DND-41 (cell line): Measurements from ENCODE around the gene CCDC24.

ENCODE experiments used
- EZH2 ChIP-seq: IDR thresholded peaks from 3 replicates; pipeline ENCODE4 v1.6.1; 2012; ENCODE audit warnings: borderline replicate concordance, low read depth, mild to moderate bottlenecking, moderate library complexity, low read length, inconsistent platforms; ENCODE audit not compliant: severe bottlenecking
- TF ChIP-seq, protein P1 (sequence below): IDR thresholded peaks from 2 replicates; pipeline ENCODE4 v1.5.1; 2012; ENCODE audit warnings: borderline replicate concordance, low read length, moderate library complexity, mild to moderate bottlenecking; ENCODE audit not compliant: poor library complexity, severe bottlenecking; ENCODE audit errors: extremely low read depth

DNA sequence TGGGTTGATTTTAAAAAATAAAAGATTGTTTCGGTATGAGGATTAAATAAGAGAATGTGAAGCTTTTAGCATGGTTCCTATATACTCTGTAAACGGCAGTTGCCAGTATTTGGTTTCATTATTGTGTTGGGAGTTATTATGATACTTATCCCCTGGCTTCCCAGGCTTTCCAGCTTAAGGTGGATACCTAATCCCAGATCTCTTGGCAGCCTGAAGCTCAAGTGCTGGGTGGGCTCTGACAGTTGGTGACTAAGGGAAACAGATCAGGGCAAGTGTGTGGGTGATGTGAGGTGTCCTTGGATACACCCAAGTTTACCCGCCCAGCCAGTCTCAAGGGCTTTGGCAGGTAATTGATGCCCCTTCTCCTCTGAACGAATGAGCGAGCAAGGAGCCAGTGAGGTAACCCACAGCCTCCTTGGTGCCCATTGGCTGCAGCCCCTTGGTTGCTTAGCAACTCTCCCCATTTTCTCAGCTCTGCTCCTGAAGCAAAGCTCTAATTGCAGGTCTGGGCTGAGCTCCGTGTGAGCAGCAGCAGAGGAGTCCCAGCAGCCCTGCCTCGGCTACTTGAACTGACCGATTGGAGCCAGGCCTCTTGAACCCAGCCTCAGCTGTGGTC lies 38.6 kb upstream of the CCDC24 start:
- TF ChIP-seq, protein P1, sequence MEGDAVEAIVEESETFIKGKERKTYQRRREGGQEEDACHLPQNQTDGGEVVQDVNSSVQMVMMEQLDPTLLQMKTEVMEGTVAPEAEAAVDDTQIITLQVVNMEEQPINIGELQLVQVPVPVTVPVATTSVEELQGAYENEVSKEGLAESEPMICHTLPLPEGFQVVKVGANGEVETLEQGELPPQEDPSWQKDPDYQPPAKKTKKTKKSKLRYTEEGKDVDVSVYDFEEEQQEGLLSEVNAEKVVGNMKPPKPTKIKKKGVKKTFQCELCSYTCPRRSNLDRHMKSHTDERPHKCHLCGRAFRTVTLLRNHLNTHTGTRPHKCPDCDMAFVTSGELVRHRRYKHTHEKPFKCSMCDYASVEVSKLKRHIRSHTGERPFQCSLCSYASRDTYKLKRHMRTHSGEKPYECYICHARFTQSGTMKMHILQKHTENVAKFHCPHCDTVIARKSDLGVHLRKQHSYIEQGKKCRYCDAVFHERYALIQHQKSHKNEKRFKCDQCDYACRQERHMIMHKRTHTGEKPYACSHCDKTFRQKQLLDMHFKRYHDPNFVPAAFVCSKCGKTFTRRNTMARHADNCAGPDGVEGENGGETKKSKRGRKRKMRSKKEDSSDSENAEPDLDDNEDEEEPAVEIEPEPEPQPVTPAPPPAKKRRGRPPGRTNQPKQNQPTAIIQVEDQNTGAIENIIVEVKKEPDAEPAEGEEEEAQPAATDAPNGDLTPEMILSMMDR = no peak
- no peak for TF ChIP-seq EZH2
